ENCODE results near the gene GNAI2. TPM values are rescaled to one million over a fixed set of nuclear protein-coding genes. Genes with fewer than 3 reads are reported as not detected.

Gene GNAI2
- total RNA-seq, 4 donors from 2014 or later, result 157 to 305 (median 241) TPM

DNA sequence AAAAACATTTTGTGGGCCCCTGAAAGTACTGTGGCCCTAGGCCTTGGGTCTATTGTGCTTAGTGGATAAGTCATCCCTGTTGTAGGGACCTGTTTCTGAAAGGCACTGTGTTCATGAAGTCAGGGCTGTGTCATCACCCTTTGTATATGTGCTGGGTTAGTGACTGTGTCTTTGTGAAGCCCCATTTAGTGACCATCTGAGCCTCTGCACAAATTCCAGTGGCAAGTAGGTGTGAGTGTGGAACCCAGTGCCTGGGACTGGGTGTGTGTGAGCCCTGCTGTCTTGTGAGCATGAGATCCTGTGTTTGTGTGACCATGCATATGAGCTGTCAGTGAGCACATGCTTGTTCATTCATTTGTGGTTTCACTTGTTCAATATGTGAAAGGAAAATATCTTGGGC, 68.6 kb downstream of the GNAI2 start:
- DNase-seq (ENCODE audit: low spot score) (no peak), ATAC-seq (ENCODE audit: low FRiP score) (no peak)
- TF ChIP-seq, protein P1, sequence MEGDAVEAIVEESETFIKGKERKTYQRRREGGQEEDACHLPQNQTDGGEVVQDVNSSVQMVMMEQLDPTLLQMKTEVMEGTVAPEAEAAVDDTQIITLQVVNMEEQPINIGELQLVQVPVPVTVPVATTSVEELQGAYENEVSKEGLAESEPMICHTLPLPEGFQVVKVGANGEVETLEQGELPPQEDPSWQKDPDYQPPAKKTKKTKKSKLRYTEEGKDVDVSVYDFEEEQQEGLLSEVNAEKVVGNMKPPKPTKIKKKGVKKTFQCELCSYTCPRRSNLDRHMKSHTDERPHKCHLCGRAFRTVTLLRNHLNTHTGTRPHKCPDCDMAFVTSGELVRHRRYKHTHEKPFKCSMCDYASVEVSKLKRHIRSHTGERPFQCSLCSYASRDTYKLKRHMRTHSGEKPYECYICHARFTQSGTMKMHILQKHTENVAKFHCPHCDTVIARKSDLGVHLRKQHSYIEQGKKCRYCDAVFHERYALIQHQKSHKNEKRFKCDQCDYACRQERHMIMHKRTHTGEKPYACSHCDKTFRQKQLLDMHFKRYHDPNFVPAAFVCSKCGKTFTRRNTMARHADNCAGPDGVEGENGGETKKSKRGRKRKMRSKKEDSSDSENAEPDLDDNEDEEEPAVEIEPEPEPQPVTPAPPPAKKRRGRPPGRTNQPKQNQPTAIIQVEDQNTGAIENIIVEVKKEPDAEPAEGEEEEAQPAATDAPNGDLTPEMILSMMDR (IDR thresholded peaks at IDR 0.05), result no peak

Small RNAs within 50 kb of the gene (small RNA-seq; reads per million reads assigned to genes)
- gene MIR5787, result not detected

Other genes starting within 250 kb of the GNAI2 start
- gene RBM5, start 147.3 kb upstream of the GNAI2 start, total RNA-seq, result 100 to 1,000 TPM; 143 to 308 (median 190) TPM
- 10 to 100 TPM; 18.3 to 46.2 (median 33.8) TPM for gene SEMA3F, start 80.9 kb upstream of the GNAI2 start, total RNA-seq
- 1 to 10 TPM in 1 of 4 donors, not detected in 3; 1.3 TPM for gene GNAT1, start 44.6 kb upstream of the GNAI2 start, total RNA-seq
- gene SLC38A3, start 30.9 kb upstream of the GNAI2 start, total RNA-seq, result 1 to 10 TPM in 1 of 4 donors, under 1 TPM in 2, not detected in 1; 0.56 to 1.5 (median 0.84) TPM
- 10 to 100 TPM; 14.2 to 94.1 (median 45.4) TPM for gene SEMA3B, start 32.9 kb downstream of the GNAI2 start, total RNA-seq
- gene LSMEM2, start 42.9 kb downstream of the GNAI2 start, total RNA-seq, result not detected
- 100 to 1,000 TPM in 1 of 4 donors, 10 to 100 TPM in 3; 40.0 to 178 (median 72.2) TPM for gene IFRD2, start 56.2 kb downstream of the GNAI2 start, total RNA-seq
- 1 to 10 TPM; 1.9 to 6.2 (median 4.0) TPM for gene HYAL3, start 63.2 kb downstream of the GNAI2 start, total RNA-seq
- 1 to 10 TPM; 3.4 to 8.4 (median 5.3) TPM for gene NAA80, start 63.2 kb downstream of the GNAI2 start, total RNA-seq
- gene HYAL1, start 67.4 kb downstream of the GNAI2 start, total RNA-seq, result 10 to 100 TPM in 3 of 4 donors, 1 to 10 TPM in 1; 6.8 to 32.3 (median 14.6) TPM
- gene HYAL2, start 86.5 kb downstream of the GNAI2 start, total RNA-seq, result 100 to 1,000 TPM; 106 to 348 (median 175) TPM
- gene TUSC2, start 92.0 kb downstream of the GNAI2 start, total RNA-seq, result 10 to 100 TPM; 13.7 to 28.8 (median 22.8) TPM
- 10 to 100 TPM; 42.1 to 82.0 (median 53.3) TPM for gene RASSF1, start 104.6 kb downstream of the GNAI2 start, total RNA-seq
- gene ZMYND10, start 109.5 kb downstream of the GNAI2 start, total RNA-seq, result 1 to 10 TPM in 1 of 4 donors, under 1 TPM in 3; 0.28 to 2.1 (median 0.64) TPM
- 10 to 100 TPM in 3 of 4 donors, 1 to 10 TPM in 1; 9.5 to 22.7 (median 13.9) TPM for gene NPRL2, start 114.6 kb downstream of the GNAI2 start, total RNA-seq
- 10 to 100 TPM; 26.4 to 33.7 (median 30.2) TPM for gene CYB561D2, start 114.7 kb downstream of the GNAI2 start, total RNA-seq
- gene TMEM115, start 123.3 kb downstream of the GNAI2 start, total RNA-seq, result 10 to 100 TPM; 41.5 to 70.6 (median 52.1) TPM